HG02798 (cell line): ENCODE measurements around the gene SERPIND1.
"Not testable (repeated sequence)": the region's sequence is repeated elsewhere in the genome, so short reads cannot be mapped to it uniquely, and the experiment has no call there.

Source experiments
- ATAC-seq: cut with Tn5 transposase; IDR thresholded peaks from one replicate; pipeline ENCODE4 v1.9.1; 2021; ENCODE audit warnings: mild to moderate bottlenecking; ENCODE audit not compliant: unreplicated experiment, poor library complexity

Gene SERPIND1

GRCh38 chr22:20773793-20774212 is at the start of gene SERPIND1:
TSS of gene SERPIND1 (plus strand) at chr22:20774113. CDS start at chr22:20779313, 5,200 bp downstream.
- no peak for ATAC-seq

GRCh38 chr22:20724676-20725454 is 49.0 kb upstream of the SERPIND1 start:
- no peak for ATAC-seq

- ATAC-seq: no peak
Measured at GRCh38 chr22:20725987-20726558, 47.8 kb upstream of the SERPIND1 start.

- no peak for ATAC-seq
Measured at GRCh38 chr22:20727118-20728015, 46.5 kb upstream of the SERPIND1 start.

GRCh38 chr22:20728523-20729190 is 45.3 kb upstream of the SERPIND1 start:
- no peak for ATAC-seq

- ATAC-seq: no peak
Measured at GRCh38 chr22:20729194-20729593, 44.7 kb upstream of the SERPIND1 start.

- ATAC-seq: not testable (repeated sequence)
Measured at GRCh38 chr22:20732431-20732830, 41.5 kb upstream of the SERPIND1 start.

GRCh38 chr22:20735356-20736162 is 38.4 kb upstream of the SERPIND1 start:
- ATAC-seq: not testable (repeated sequence)

- ATAC-seq: not testable (repeated sequence)
Measured at GRCh38 chr22:20736891-20737290, 37.0 kb upstream of the SERPIND1 start.

GRCh38 chr22:20738394-20739089 is 35.4 kb upstream of the SERPIND1 start:
- no peak for ATAC-seq

GRCh38 chr22:20740222-20740951 is 33.5 kb upstream of the SERPIND1 start:
- ATAC-seq: no peak

- ATAC-seq: no peak
Measured at GRCh38 chr22:20741008-20741633, 32.8 kb upstream of the SERPIND1 start.

- ATAC-seq: no peak
Measured at GRCh38 chr22:20741634-20742581, 32.0 kb upstream of the SERPIND1 start.

- no peak for ATAC-seq
Measured at GRCh38 chr22:20742764-20743163, 31.1 kb upstream of the SERPIND1 start.

GRCh38 chr22:20744456-20744855 is 29.5 kb upstream of the SERPIND1 start:
- no peak for ATAC-seq

- ATAC-seq: no peak
Measured at GRCh38 chr22:20745119-20745518, 28.8 kb upstream of the SERPIND1 start.
